Left lung (tissue), 10 donors: ENCODE results near the gene ALX4. TPM values are rescaled to one million over a fixed set of nuclear protein-coding genes. Genes with fewer than 3 reads are reported as not detected.

ENCODE experiments used
- ATAC-seq: fragments of 200-7000 bp; cut with Tn5 transposase; one replicate; pipeline ENCODE4 v1.9.1; 2020; ENCODE audit warnings: moderate library complexity
- DNase-seq, 4 donors: peaks; one replicate each; pipeline ENCODE4 v3.0.0-alpha.2; 2013 to 2020
- H3K27ac ChIP-seq, 2 donors: fragments of 200-600 bp; sonication (generic) in 1 of 2; one replicate each; pipeline versions ENCODE4 v1.5.0 to v1.8.0; 2020 to 2021
- H3K27me3 ChIP-seq, 2 donors: fragments of 200-600 bp; sonication (generic) in 1 of 2; one replicate each; pipeline versions ENCODE4 v1.5.0 to v1.8.0; 2020 to 2021
- H3K36me3 ChIP-seq, 2 donors: fragments of 200-600 bp; sonication (generic) in 1 of 2; one replicate each; pipeline versions ENCODE4 v1.5.0 to v1.8.0; 2020 to 2021
- H3K4me1 ChIP-seq, 2 donors: fragments of 200-600 bp; one replicate each; pipeline ENCODE4 v1.8.0; 2021
- H3K4me3 ChIP-seq, 2 donors: fragments of 200-600 bp; sonication (generic) in 1 of 2; one replicate each; pipeline versions ENCODE4 v1.5.0 to v1.8.0; 2020 to 2021; ENCODE audit warnings: mild to moderate bottlenecking in 1 of 2
- H3K9me3 ChIP-seq, 2 donors: fragments of 200-600 bp; sonication (generic) in 1 of 2; one replicate each; pipeline versions ENCODE4 v1.5.0 to v1.8.0; 2020 to 2021
- intact Hi-C, 2 donors: fragments of 100-400 bp; cut with DNase I; formaldehyde crosslinking; loops; one replicate each; pipeline versions ENCODE4 v1.11.2 to v1.14.2; 2022
- polyA plus RNA-seq, 6 donors: library from polyadenylated mRNA; unstranded; fragments of 120-200 nt; gene quantifications; one replicate each; pipeline ENCODE4 v1.2.1, GENCODE V29; 2013; ENCODE audit not compliant: insufficient read length in 6 of 6
- total RNA-seq, 2 donors: library from RNA; stranded (reverse); fragmentation: NEBNext Ultra II Directional; extraction: Animal tissue kit (Norgen Biotek cat#: 25700); gene quantifications; one replicate each; pipeline ENCODE4 v1.2.1, GENCODE V29; 2021
- TF ChIP-seq, protein P1 (sequence below), 2 donors: fragments of 200-600 bp; sonication (generic) in 1 of 2; IDR thresholded peaks; one replicate each; pipeline versions ENCODE4 v1.5.0 to v1.8.0; 2021; ENCODE audit warnings: antibody characterized with exemption in 2 of 2
- donor health status: DM: no; HTN: yes; CAD: no.
- donor health status: DM: no; HTN: no; CAD: no.

ALX4 gene
- total and polyA plus RNA-seq, 8 donors = 0.07 to 0.13 (median 0.10) TPM; not detected in 2

DNA sequence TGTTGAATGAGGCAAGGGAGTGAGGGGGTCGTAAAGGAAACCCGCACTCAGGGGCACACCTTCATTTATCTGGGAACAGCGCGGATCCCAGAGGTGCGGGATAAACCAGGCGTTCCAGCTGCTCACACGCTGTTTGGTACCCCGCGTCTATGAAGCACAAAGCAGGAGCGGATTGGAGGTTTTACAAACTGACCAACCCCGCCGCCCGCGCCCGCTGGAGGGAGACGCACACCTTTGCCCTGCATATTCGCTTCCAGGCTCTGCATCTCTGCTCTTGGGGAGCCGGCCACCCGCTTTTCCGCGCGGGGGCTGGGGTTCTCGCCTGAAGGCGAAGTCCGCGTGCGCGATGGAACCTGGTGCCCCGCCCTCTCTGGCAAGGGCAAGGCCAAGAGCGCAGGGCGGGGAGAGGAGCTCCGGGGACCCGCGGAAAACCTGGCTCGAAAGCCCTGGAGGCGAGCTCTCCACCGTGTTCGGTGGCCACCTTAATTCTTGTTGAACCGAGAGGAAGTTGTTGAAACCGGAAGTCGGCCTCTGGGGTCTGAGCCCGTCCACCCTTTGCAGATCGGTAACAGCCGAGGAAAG is 6.8 kb upstream of the ALX4 start:
- H3K4me3 ChIP-seq = peak overlapping the region in 1 of 2 donors; percentile 7
- peaks cover 8 to 12% of the 10 kb centered on the region in 2 donors for H3K4me1 ChIP-seq
- no peak overlapping the region for H3K27ac ChIP-seq
- intact Hi-C loops = no loop called here
- DNase-seq (no peak), ATAC-seq (peak; percentile 40)
- H3K27me3 ChIP-seq = peaks cover 100% of the 10 kb centered on the region in 2 donors
- no peaks in the 10 kb centered on the region for H3K36me3 ChIP-seq
- H3K9me3 ChIP-seq = no peaks in the 10 kb centered on the region
- TF ChIP-seq, protein P1, sequence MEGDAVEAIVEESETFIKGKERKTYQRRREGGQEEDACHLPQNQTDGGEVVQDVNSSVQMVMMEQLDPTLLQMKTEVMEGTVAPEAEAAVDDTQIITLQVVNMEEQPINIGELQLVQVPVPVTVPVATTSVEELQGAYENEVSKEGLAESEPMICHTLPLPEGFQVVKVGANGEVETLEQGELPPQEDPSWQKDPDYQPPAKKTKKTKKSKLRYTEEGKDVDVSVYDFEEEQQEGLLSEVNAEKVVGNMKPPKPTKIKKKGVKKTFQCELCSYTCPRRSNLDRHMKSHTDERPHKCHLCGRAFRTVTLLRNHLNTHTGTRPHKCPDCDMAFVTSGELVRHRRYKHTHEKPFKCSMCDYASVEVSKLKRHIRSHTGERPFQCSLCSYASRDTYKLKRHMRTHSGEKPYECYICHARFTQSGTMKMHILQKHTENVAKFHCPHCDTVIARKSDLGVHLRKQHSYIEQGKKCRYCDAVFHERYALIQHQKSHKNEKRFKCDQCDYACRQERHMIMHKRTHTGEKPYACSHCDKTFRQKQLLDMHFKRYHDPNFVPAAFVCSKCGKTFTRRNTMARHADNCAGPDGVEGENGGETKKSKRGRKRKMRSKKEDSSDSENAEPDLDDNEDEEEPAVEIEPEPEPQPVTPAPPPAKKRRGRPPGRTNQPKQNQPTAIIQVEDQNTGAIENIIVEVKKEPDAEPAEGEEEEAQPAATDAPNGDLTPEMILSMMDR (IDR thresholded peaks at IDR 0.05) = no peak

DNA sequence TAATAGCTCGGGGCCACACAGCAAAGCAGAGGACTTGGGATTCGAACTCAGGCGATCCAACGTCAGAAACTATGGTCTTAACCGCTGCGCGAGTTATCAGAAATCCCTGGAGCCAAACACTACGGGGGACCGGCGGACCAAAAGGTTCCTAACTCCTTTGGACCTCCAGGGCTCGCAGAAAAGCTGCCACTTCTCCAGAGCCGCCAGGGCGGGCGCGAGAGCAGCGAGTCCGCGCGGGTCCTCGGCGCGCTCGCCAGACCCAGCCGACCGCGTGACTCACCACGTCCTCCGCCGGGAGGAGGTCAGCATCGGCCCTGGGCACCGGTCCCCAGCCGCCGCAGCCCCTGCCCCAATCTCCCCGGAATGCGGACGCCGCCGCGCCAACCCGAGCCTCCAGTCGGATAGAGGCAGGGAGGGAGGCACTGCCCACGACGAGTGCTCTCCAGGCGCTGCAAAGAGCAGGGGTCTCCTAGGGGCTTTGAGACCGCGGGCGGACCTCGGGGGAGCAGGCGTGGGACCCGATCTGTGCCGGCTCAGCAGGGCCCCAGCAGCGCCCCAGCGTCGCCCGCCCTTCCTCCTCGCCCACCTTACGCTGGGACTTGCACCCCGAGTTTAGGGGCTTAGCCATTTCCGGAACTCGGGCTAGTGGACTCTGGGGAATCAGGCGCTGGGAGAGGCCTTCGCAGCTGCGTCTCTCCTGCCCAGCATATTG is 6.2 kb upstream of the ALX4 start:
- Histone ChIP-seq H3K36me3 (no peaks in the 10 kb centered on the region), H3K4me3 (no peak overlapping the region), H3K9me3 (no peaks in the 10 kb centered on the region), H3K27ac (no peak overlapping the region), H3K4me1 (peaks cover 8 to 12% of the 10 kb centered on the region in 2 donors), H3K27me3 (peaks cover 100% of the 10 kb centered on the region in 2 donors)
- no peak for DNase-seq
- ATAC-seq = peak; percentile 51
- intact Hi-C loops = no loop called here
- TF ChIP-seq, protein P1 (IDR thresholded peaks at IDR 0.05) = no peak

DNA sequence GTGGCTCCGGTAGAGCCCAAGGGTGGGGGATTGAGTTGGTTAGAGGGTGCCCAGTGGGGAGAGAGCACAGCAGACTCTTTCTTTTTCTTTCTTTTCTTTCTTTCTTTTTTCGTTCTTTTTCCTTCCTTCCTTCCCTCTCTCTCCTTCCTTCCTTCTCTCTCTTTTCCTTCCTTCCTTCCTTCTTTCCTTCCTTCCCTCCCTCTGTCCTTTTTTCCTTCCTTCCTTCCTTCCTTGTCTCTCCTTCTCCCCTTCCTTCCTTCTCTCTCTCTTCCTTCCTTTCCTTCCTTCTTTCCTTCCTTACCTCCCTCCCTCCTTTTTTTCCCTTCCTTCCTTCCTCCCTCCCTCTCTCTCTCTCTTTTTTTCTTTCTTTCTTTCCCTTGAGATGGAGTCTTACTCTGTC is 4.8 kb upstream of the ALX4 start:
- Histone ChIP-seq H3K27ac (no peak overlapping the region), H3K36me3 (no peaks in the 10 kb centered on the region), H3K27me3 (peaks cover 100% of the 10 kb centered on the region in 2 donors), H3K4me3 (no peak overlapping the region), H3K9me3 (no peaks in the 10 kb centered on the region), H3K4me1 (peaks cover 10 to 21% of the 10 kb centered on the region in 2 donors)
- TF ChIP-seq, protein P1 (IDR thresholded peaks at IDR 0.05) = no peak
- DNase-seq (no peak), ATAC-seq (no peak)
- intact Hi-C loops = no loop called here

DNA sequence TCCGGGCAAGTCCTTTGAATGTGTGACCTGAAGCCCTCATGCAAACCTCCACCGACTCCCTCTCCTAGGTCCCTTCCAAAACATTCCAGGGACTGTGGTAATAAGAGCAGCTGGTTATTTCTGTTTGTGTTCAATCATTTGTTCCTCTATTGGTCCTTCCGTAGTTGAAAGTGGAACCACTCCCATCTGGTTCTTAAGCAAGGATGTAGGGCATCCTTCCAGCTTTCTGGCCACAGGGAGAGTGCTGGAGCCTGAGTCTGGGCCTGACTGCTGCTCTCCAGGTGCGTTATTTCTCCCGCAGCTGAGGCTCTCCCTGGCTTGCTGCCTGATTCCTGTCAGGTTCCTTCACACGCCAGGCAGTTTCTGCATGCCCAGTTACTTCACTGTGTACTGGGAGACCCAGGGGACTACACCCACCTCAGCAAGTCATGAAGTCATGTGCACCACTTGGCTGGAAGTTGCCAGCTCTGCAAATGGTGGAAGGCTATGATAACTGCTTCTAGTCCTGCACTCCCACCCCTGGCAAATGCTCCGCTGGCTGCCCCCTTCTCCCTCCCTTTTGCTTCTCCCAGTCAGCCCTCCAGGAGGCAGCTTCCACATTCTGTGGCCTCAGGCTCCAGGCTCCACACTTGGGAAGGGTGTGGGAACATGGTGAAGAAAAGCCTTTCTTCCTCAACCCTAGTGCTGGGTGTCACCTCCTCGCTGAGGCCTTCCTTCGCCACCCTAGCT is 4.0 kb upstream of the ALX4 start:
- Histone ChIP-seq H3K27me3 (peaks cover 100% of the 10 kb centered on the region in 2 donors), H3K27ac (no peak overlapping the region), H3K36me3 (no peaks in the 10 kb centered on the region), H3K4me3 (no peak overlapping the region), H3K9me3 (no peaks in the 10 kb centered on the region), H3K4me1 (peaks cover 14 to 28% of the 10 kb centered on the region in 2 donors)
- DNase-seq (peak in 1 of 4 donors; percentile 60), ATAC-seq (no peak)
- intact Hi-C loops = no loop called here
- TF ChIP-seq, protein P1 (IDR thresholded peaks at IDR 0.05) = no peak

DNA sequence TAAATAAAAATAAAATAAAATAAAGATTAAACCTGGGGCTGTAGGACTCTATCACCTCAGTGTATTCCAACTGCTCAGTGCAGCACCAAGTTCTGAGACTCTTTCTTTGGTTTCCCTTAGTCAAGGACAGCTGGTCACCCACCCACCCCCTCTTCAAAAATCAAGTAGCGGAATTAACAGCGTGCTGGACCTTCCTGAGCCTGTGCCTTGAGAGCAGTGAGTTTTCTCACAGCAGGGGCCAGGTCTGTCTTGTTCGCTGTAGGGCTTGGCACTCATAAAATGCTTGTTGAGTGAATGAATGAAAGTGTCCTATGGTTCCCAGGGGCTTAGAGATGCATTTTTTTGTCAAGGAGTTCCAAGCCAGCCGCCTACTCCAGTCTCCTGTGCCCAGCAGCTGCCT is 2.9 kb upstream of the ALX4 start:
- DNase-seq (no peak), ATAC-seq (no peak)
- peaks cover 100% of the 10 kb centered on the region in 2 donors for H3K27me3 ChIP-seq
- peaks cover 14 to 28% of the 10 kb centered on the region in 2 donors for H3K4me1 ChIP-seq
- no peak overlapping the region for H3K27ac ChIP-seq
- intact Hi-C loops = no loop called here
- TF ChIP-seq, protein P1 (IDR thresholded peaks at IDR 0.05) = no peak
- H3K9me3 ChIP-seq = no peaks in the 10 kb centered on the region
- H3K36me3 ChIP-seq = no peaks in the 10 kb centered on the region
- no peak overlapping the region for H3K4me3 ChIP-seq
